ENCODE results near the gene PDE12.

GRCh38 chr3:57559526-57559925 lies 3.5 kb downstream of the PDE12 start:
- no peak for TF ChIP-seq POLR2AphosphoS5 (IDR thresholded peaks at IDR 0.05; ENCODE audit: low read depth)
- TF ChIP-seq CTCF (IDR thresholded peaks at IDR 0.05; ENCODE audit: insufficient read depth, low read length): no peak
- TF ChIP-seq SPI1 (IDR thresholded peaks at IDR 0.05; ENCODE audit: borderline replicate concordance, low read depth): no peak

Measured in HL-60 (cell line).